NB4 (cell line): ENCODE data around the gene HOXC6.

Experiments used
- DNase-seq: peaks from one replicate; pipeline ENCODE4 v3.0.0; 2010; ENCODE audit warnings: low read depth
- H3K4me3 ChIP-seq: one replicate; pipeline ENCODE4 v1.5.1; 2011; ENCODE audit warnings: mild to moderate bottlenecking, low read depth, low read length, moderate library complexity
- MYC ChIP-seq: IDR thresholded peaks from 2 replicates; pipeline ENCODE4 v1.6.1; 2011; ENCODE audit warnings: low read depth, low read length
- POLR2A ChIP-seq: IDR thresholded peaks from 2 replicates; pipeline ENCODE4 v1.6.1; 2011; ENCODE audit warnings: mild to moderate bottlenecking; ENCODE audit not compliant: insufficient read length; ENCODE audit errors: extremely low read depth
- TF ChIP-seq, protein P1 (sequence below): IDR thresholded peaks from one replicate; pipeline ENCODE4 v1.5.1; 2012; ENCODE audit warnings: low read depth, low read length
- TF ChIP-seq, protein P2 (sequence below): IDR thresholded peaks from 2 replicates; pipeline ENCODE4 v1.6.1; 2011; ENCODE audit warnings: low read depth, low read length

Gene HOXC6

DNA sequence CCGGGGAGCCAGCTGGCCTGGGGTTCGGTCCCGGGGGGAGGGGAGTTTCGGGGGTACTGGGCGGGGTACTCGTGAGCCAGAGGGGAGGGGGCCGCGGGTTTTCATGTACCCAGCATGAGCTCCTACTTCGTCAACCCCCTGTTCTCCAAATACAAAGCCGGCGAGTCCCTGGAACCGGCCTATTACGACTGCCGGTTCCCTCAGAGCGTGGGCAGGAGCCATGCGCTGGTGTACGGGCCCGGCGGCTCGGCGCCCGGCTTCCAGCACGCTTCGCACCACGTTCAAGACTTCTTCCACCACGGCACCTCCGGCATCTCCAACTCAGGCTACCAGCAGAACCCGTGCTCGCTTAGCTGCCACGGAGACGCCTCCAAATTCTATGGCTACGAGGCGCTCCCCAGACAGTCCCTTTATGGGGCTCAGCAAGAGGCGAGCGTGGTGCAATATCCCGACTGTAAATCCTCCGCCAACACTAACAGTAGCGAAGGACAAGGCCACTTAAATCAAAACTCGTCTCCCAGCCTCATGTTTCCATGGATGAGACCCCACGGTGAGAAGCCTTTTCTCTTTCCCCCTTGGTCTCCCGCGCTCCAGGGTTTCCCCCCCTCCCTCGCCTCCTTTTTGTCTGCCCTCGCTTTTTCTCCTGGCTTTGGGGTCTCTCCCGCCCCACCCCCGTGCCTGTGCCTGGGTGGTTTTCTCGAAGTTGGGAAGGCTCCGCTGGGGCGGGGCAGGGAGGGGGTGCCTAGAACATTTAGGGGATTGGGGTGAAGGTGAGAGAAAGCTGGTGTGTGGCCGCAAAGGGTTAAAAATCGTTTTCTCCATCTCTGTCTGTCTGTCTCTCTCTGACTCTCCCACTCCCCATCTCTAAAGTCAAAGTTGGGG lies 18.8 kb upstream of the HOXC6 start:
- H3K4me3 ChIP-seq: peak overlapping the region; percentile 42
- peak; percentile 73 for DNase-seq
- TF ChIP-seq, protein P1, sequence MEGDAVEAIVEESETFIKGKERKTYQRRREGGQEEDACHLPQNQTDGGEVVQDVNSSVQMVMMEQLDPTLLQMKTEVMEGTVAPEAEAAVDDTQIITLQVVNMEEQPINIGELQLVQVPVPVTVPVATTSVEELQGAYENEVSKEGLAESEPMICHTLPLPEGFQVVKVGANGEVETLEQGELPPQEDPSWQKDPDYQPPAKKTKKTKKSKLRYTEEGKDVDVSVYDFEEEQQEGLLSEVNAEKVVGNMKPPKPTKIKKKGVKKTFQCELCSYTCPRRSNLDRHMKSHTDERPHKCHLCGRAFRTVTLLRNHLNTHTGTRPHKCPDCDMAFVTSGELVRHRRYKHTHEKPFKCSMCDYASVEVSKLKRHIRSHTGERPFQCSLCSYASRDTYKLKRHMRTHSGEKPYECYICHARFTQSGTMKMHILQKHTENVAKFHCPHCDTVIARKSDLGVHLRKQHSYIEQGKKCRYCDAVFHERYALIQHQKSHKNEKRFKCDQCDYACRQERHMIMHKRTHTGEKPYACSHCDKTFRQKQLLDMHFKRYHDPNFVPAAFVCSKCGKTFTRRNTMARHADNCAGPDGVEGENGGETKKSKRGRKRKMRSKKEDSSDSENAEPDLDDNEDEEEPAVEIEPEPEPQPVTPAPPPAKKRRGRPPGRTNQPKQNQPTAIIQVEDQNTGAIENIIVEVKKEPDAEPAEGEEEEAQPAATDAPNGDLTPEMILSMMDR: no peak
- TF ChIP-seq, protein P2, sequence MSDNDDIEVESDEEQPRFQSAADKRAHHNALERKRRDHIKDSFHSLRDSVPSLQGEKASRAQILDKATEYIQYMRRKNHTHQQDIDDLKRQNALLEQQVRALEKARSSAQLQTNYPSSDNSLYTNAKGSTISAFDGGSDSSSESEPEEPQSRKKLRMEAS: no peak
- TF ChIP-seq MYC (no peak), POLR2A (no peak)

DNA sequence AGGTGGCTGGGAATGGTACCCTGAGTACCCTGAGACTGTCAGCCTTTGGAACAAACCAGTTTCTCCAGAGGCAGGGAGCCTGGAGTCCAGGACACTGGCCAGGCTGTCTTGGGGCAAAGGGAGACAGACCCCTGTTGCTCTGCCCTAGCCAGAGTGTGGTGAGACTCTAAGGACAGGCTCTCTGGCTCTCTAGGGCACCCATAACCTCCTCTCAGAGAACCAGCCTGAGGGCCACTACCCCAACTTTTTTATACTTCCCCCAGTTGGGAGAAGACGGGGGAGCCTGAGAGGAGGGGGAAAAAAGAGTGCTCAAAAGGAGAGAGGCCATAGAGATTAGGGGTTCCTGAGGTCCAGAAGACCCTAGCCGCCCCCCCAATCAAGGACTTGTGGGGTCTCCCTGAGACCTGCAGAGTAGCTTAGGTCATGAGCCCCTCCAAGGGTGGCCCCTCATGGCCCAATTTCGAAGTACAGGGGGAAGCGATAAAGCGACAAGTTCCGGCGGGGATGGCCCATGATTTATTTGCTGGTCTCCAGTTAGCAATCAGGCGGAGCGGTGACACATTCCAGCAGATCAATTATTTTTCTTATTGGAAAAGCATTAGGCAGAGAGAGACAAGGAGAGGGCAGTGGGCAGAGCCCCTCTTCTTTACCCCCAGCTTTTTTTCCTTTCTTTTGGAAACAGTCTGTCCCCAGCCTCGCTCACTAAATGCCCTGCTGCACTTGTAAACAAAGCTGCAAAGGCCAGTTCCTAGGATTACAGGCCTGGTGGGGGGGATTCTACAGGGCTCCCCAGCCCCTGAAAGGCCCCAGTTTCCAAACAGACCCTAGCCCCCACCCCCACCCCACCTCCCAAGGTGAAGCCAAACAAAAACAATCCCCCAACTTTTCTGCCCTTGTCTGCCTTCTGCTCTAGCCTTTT lies 17.9 kb upstream of the HOXC6 start:
- H3K4me3 ChIP-seq: no peak overlapping the region
- DNase-seq: no peak
- TF ChIP-seq POLR2A (no peak), MYC (no peak)
- TF ChIP-seq, protein P2: no peak
- TF ChIP-seq, protein P1: no peak

DNA sequence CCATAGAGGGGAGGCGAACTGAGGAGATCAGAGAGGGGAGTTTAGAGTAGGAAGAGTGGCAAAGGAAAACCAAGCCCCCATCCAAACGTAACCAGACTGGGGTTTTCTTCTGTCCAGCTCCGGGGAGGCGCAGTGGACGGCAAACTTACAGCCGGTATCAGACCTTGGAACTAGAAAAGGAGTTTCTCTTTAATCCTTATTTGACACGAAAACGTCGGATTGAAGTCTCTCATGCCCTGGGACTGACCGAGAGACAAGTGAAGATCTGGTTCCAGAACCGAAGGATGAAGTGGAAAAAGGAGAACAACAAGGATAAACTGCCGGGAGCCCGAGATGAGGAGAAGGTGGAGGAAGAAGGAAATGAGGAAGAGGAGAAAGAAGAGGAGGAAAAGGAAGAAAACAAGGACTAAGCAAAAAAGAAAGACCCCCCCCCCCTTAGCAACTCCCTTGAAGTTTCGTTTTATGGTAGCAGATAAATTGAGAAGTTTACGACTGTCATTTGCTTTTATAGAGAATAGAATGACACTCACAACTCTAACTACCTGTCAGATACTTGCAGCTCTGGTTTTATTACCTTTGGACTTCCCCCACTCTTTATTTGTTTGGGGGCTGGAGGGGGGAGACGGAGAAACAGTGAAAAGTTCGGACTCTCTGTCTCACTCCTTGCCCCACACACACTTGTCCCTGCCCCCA lies 17.1 kb upstream of the HOXC6 start:
- H3K4me3 ChIP-seq: no peak overlapping the region
- DNase-seq: no peak
- TF ChIP-seq POLR2A: no peak
- no peak for TF ChIP-seq MYC
- TF ChIP-seq, protein P1: no peak
- TF ChIP-seq, protein P2: no peak

DNA sequence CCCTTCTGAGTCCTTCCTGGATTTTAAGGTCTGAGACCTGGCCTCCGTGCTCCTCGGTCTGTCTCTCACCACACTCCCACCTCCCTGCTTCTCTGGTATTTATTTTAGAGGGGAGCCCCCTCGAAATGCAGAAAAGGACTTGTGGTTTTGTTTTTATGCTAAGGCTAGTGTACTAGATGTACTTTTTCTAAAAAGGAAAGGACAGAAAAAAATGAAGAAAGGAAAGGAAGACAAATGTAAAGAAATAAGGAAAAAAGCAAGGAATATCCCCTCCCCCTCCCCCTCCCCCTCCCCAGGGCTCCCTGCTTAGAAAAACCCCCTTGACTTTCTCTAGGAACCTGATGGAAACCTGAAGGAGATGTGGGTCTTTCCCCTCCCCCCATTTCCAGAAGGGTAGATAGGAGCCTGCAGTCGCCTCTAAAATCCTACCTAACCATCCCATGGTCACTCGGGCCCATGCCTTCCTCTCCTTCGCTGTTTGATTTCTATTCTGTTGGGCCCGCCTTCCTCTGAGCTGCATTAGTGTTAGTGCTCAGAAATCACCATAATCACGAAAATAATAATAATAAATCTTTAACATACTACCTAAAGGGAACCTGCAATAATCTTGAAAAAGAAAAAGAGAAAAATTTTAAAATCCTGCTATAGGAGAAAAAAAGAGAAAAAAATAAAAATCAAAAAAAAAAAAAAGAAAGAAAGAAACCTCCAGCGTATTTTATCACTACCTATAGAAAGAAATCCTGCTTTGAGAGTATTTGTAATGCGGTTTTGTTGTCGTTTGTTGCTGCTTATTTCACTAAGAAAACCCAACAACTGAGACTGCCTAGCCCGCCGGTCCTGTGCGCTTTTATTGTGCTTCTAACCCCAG lies 16.3 kb upstream of the HOXC6 start:
- TF ChIP-seq MYC (no peak), POLR2A (no peak)
- TF ChIP-seq, protein P2: no peak
- DNase-seq: no peak
- no peak overlapping the region for H3K4me3 ChIP-seq

DNA sequence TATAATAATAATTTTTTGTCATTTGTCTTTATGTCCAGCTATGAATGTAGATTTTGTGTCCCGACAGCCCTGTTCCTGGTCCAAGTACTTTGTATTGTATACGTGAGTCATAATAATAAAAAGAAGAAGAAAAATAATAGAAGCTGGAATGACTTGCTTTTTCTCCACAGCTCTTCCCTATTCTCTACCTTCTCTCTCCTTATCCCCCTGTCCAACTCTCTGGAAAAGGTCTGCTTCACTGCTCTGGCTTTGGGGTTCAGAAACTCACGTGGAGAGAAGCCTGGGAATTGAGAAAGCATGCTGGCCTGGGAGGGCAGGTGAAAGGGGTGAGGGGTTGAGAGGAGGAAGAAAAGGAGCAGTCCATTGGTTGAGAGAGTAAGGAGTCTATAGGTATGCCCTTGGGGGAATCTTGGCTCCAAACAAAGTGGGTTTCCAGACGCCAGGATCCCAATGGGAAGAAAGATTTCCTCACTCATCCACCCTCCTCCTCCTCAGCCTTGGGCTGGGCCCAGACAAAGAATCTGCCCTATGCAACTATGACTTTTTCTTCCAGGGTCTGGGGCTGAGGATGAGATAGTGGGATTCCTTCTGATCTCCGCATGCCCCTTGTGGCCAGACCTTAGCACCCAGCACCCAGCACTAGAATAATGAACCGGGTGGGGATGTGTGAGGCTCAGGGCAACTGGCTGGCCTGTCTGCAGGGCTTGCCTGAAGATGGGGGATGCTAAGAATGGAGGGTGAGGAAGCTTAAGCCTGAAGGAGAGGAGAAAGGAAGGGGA lies 15.4 kb upstream of the HOXC6 start:
- TF ChIP-seq, protein P1: no peak
- TF ChIP-seq, protein P2: no peak
- no peak for TF ChIP-seq POLR2A
- no peak for TF ChIP-seq MYC
- H3K4me3 ChIP-seq: no peak overlapping the region
- no peak for DNase-seq
